ENCODE results near the gene LARP1.
"Not testable (repeated sequence)": the region's sequence is repeated elsewhere in the genome, so short reads cannot be mapped to it uniquely, and the experiment has no call there.

The LARP1 gene

DNA sequence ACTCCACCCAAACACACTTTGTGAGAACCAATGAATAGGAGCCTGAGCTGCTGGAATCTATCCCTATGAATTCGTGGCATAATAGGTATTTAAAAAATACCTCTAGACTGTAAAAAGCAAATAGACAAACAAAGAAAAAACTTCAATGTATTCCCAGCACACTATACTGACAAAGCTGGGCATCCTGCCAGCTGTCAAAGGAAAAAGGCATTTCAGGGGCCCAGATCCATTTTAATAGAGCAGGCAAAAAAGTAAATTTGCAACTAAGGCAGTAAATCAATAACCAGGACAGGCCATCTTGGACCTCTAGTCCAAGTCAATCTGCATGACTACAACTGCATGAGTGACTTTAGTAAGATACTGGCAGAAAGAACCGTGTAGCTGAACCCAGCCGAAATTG is 25.6 kb upstream of the LARP1 start:
- TF ChIP-seq, protein P1, sequence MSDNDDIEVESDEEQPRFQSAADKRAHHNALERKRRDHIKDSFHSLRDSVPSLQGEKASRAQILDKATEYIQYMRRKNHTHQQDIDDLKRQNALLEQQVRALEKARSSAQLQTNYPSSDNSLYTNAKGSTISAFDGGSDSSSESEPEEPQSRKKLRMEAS (IDR thresholded peaks at IDR 0.05; ENCODE audit: low read depth, low read length): no peak
- no peak for TF ChIP-seq POLR2A (IDR thresholded peaks at IDR 0.05; ENCODE audit: extremely low read depth, insufficient read length)
- TF ChIP-seq, protein P2, sequence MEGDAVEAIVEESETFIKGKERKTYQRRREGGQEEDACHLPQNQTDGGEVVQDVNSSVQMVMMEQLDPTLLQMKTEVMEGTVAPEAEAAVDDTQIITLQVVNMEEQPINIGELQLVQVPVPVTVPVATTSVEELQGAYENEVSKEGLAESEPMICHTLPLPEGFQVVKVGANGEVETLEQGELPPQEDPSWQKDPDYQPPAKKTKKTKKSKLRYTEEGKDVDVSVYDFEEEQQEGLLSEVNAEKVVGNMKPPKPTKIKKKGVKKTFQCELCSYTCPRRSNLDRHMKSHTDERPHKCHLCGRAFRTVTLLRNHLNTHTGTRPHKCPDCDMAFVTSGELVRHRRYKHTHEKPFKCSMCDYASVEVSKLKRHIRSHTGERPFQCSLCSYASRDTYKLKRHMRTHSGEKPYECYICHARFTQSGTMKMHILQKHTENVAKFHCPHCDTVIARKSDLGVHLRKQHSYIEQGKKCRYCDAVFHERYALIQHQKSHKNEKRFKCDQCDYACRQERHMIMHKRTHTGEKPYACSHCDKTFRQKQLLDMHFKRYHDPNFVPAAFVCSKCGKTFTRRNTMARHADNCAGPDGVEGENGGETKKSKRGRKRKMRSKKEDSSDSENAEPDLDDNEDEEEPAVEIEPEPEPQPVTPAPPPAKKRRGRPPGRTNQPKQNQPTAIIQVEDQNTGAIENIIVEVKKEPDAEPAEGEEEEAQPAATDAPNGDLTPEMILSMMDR (IDR thresholded peaks at IDR 0.05; ENCODE audit: low read depth, low read length): no peak
- TF ChIP-seq MYC (IDR thresholded peaks at IDR 0.05; ENCODE audit: low read depth, low read length): no peak
- DNase-seq (ENCODE audit: low read depth): no peak

DNA sequence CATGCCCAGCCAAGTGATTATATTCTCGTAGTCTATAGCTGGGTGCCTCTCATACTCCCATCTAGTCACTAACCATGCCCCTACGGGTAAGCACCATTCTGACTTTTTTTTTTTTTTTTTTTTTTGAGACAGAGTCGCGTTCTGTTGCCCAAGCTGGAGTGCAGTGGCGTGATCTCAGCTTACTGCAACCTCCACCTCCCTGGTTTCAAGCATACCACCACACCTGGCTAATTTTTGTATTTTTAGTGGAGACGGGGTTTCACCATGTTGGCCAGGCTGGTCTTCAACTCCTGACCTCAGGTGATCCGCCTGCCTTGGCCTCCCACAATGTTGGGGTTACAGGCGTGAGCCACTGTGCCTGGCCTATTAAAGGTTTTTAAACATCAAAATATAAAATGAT is 24.4 kb upstream of the LARP1 start:
- not testable (repeated sequence) for DNase-seq (ENCODE audit: low read depth); H3K4me3 ChIP-seq (ENCODE audit: low read depth, low read length)

More for the DNA sequence above, 25.6 kb upstream of the LARP1 start:
- H3K4me3 ChIP-seq (ENCODE audit: low read depth, low read length): no peak overlapping the region

DNA sequence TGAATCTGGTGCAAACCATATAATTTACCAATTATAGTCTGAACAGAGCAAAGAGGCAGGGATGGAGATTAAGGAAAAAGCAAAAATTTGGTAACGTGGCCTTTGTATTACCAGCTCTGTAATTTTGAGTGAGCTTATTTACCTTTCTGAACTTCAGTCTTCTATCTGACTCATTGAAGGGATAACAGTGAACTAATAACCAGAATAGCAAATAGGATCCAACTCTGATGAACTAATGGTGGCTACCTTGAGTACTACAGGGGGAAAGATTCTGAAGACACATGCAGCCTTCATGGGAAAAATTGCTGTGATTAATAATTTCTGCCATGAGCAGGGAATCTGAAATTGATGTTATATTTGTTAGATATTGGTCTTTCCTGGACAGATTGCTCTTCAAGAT is 23.0 kb upstream of the LARP1 start:
- no peak for DNase-seq (ENCODE audit: low read depth)
- no peak overlapping the region for H3K4me3 ChIP-seq (ENCODE audit: low read depth, low read length)
- TF ChIP-seq, protein P2 (IDR thresholded peaks at IDR 0.05; ENCODE audit: low read depth, low read length): no peak
- TF ChIP-seq, protein P1 (IDR thresholded peaks at IDR 0.05; ENCODE audit: low read depth, low read length): no peak

DNA sequence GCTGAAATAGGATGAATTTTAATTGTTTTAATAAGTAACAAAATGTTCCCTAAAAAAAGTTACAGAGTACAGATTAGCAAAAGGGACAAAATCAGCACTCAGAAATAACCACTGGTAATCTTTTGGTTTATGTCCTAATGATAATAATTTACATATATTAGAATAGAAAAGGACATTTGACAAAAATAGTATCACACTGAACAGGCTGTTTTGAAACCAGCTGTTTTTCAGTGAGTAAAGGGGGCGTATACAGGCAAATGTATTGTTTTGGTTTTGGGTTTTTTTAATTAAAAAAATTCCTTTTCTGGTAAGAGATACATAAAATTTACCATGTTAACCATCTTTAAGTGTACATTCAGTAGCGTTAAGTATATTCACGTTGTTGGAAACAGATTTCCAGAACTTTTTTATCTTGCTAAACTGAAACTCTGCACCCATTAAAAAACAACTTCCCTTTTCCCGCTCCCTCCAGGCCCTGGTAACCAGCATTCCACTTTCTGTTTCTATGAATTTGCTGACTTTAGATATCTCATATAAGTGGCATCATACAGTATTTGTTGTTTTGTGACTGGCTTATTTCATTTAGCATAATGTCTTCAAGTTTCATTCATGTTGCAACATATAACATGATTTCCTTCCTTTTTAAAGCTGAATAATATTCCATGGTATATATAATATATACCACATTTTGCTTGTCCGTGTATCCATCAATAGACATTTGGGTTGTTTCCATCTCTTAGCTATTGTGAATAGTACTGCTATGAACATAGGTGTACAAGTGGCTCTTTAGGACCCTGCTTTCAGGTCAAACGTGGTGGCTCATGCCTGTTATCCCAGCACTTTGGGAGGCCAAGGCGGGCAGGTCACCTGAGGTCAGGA is 20.6 kb upstream of the LARP1 start:
- no peak for TF ChIP-seq MYC (IDR thresholded peaks at IDR 0.05; ENCODE audit: low read depth, low read length)
- no peak for TF ChIP-seq POLR2A (IDR thresholded peaks at IDR 0.05; ENCODE audit: extremely low read depth, insufficient read length)
- TF ChIP-seq, protein P2 (IDR thresholded peaks at IDR 0.05; ENCODE audit: low read depth, low read length): no peak
- TF ChIP-seq, protein P1 (IDR thresholded peaks at IDR 0.05; ENCODE audit: low read depth, low read length): no peak
- DNase-seq (ENCODE audit: low read depth): no peak
- H3K4me3 ChIP-seq (ENCODE audit: low read depth, low read length): no peak overlapping the region

DNA sequence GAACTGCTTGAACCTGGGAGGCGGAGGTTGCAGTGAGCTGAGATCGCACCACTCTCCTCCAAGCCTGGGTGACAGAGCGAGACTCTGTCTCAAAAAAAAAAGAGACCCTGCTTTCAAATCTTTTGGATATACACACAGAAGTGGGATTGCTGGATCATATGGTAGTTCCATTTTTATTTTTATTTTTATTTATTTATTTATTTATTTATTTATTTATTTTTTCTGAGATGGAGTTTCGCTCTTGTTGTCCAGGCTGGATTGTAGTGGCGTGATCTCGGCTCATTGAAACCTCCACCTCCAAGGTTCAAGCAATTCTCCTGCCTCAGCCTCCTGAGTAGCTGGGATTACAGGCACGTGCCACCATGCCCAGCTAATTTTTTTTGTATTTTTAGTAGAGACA is 19.8 kb upstream of the LARP1 start:
- not testable (repeated sequence) for DNase-seq (ENCODE audit: low read depth); H3K4me3 ChIP-seq (ENCODE audit: low read depth, low read length)

DNA sequence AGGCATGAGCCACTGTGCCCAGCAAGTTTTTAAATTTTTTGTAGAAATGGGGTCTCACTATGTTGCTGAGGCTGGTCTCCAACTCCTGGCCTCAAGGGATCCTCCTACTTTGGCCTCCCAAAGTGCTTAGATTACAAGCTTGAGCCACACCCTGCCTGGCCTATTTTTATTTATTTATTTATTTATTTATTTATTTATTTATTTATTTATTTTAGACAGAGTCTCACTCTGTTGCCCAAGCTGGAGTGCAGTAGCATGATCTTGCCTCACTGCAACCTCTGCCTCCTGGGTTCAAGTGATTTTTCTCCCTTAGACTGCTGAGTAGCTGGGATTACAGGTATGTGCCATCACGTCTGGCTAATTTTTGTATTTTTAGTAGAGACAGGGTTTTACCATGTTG is 18.8 kb upstream of the LARP1 start:
- not testable (repeated sequence) for H3K4me3 ChIP-seq (ENCODE audit: low read depth, low read length); DNase-seq (ENCODE audit: low read depth)

DNA sequence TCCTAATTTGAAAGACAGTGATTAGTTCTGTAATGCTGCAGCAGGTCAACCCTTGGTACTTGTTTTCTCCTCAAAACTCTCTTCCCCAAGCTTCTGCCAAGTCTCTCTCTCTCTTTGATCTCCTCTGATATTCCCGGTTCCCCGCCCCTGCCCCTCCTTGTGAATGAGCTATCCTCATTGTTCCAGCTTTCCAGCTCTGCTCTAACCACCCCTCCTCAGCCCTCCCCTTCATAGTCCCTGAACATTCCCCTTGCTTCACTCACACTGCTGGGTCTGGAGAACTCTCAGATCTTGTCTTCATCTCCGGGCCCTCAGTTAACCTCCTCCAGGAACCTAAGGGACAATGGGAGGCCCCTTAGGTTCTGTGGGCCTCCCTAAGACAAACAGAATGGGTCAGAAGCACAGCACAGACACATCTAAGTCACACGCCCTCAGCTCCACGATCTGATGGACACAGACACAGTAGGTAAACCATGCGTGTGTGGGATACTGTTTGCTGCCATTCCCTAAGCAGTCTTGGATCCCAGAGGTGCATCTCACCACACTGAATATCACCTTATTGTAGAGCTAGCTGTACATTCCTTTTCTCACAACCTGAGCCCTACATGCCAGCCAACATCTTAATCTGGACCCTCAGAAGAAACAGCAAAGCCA is 17.4 kb upstream of the LARP1 start:
- TF ChIP-seq MYC (IDR thresholded peaks at IDR 0.05; ENCODE audit: low read depth, low read length): no peak
- TF ChIP-seq POLR2A (IDR thresholded peaks at IDR 0.05; ENCODE audit: extremely low read depth, insufficient read length): no peak
- TF ChIP-seq, protein P1 (IDR thresholded peaks at IDR 0.05; ENCODE audit: low read depth, low read length): no peak
- TF ChIP-seq, protein P2 (IDR thresholded peaks at IDR 0.05; ENCODE audit: low read depth, low read length): no peak
- DNase-seq (ENCODE audit: low read depth): no peak
- no peak overlapping the region for H3K4me3 ChIP-seq (ENCODE audit: low read depth, low read length)

All from NB4 (cell line).